K562 (cell line): ENCODE measurements around the gene CGB8. TPM values are rescaled to one million over a fixed set of nuclear protein-coding genes. Genes with fewer than 3 reads are reported as not detected.
A peak's percentile ranks its signal among the peaks of the same experiment; 100 is the strongest.

Experiments used
- KDM2B ChIP-seq: fragments of 250-450 bp; sonication (Bioruptor Pico); IDR thresholded peaks from 2 replicates; pipeline ENCODE4 v1.8.0; 2021; ENCODE audit warnings: mild to moderate bottlenecking, moderate library complexity
- PRDM10 ChIP-seq: fragments of 450-650 bp; IDR thresholded peaks from 2 replicates; pipeline ENCODE4 v1.6.1; 2018; ENCODE audit not compliant: partially characterized antibody
- RFX5 ChIP-seq: IDR thresholded peaks from 2 replicates; pipeline ENCODE4 v1.6.1; 2011; ENCODE audit warnings: low read depth, mild to moderate bottlenecking, improper control_type of control experiment, low read length
- SRSF3 ChIP-seq: fragments of 200-400 bp; formaldehyde crosslinking; IDR thresholded peaks from 2 replicates; pipeline ENCODE4 v1.6.1; 2016; ENCODE audit warnings: mild to moderate bottlenecking, low read length, moderate library complexity; ENCODE audit not compliant: insufficient read depth
- SRSF9 ChIP-seq: fragments of 200-400 bp; formaldehyde crosslinking; IDR thresholded peaks from 2 replicates; pipeline ENCODE4 v1.6.1; 2017; ENCODE audit warnings: low read depth, low read length, borderline replicate concordance
- ZFP30 ChIP-seq: fragments of 250-450 bp; sonication (Bioruptor Pico); IDR thresholded peaks from 2 replicates; pipeline ENCODE4 v1.8.0; 2022; ENCODE audit warnings: moderate library complexity, mild to moderate bottlenecking, inconsistent platforms, borderline replicate concordance
- ZNF395 ChIP-seq: fragments of 200-800 bp; sonication (Bioruptor generic); IDR thresholded peaks from 2 replicates; pipeline ENCODE4 v1.6.1; 2017; ENCODE audit warnings: missing genetic modification characterization, missing compliant biosample characterization
- ZNF408 ChIP-seq: fragments of 250-450 bp; sonication (Bioruptor Pico); IDR thresholded peaks from 2 replicates; pipeline ENCODE4 v1.4.0; 2020; ENCODE audit warnings: low read depth, mild to moderate bottlenecking, moderate library complexity
- polyA plus RNA-seq, 8 experiments: library from polyadenylated mRNA; depleted of rRNA in 4 of 8; stranded (reverse) in 5 of 8; unstranded in 3 of 8; fragments of >200 nt; fragmentation: Nextera tagmentation in 2 of 8; fragmentation: Illumina TruSeq in 1 of 8; extraction: Ambion mirVana in 2 of 8; extraction: Trizol in 1 of 8; gene quantifications; 2 replicates each; pipeline versions ENCODE4 v1.2.1 to v1.2.3, GENCODE V29; 2011 to 2014; ENCODE audit warnings: inconsistent platforms in 1 of 8, missing spikeins in 1 of 8
- total RNA-seq, 7 experiments: library from RNA; depleted of rRNA in 6 of 7; stranded (reverse); fragments of >200 nt in 6 of 7; fragmentation: Illumina TruSeq in 2 of 7; extraction: Trizol in 2 of 7; gene quantifications; 2 replicates each; pipeline versions ENCODE4 v1.2.1 to v1.2.3, GENCODE V29; 2011 to 2021; ENCODE audit warnings: low replicate concordance in 1 of 7

Gene CGB8
- total and polyA plus RNA-seq, 9 of the 15 experiments (the other 6 are each of a cell fraction or from before 2014, with no cell fraction given) = not detected

GRCh38 chr19:49056101-49056901, 7.4 kb upstream of the CGB8 start (continued):
- TF ChIP-seq PRDM10 = no peak
- peak; percentile 14 for TF ChIP-seq KDM2B (CRISPR knock-in tag)
- no peak for TF ChIP-seq SRSF3
- TF ChIP-seq ZNF408 = no peak
- no peak for TF ChIP-seq RFX5
- TF ChIP-seq SRSF9 = no peak
- no peak for TF ChIP-seq ZFP30
- no peak for TF ChIP-seq ZNF395 (CRISPR knock-in tag)
